Testis (tissue), 3 donors: ENCODE data around the gene HAPSTR1. TPM values are rescaled to one million over a fixed set of nuclear protein-coding genes. Genes with fewer than 3 reads are reported as not detected.

ENCODE experiments used
- DNase-seq: peaks from one replicate; pipeline ENCODE4 v3.0.0-alpha.2; 2019
- H3K27ac ChIP-seq, 2 donors: fragments of 200-600 bp; sonication (generic); one replicate each; pipeline ENCODE4 v1.5.1; 2019
- H3K27me3 ChIP-seq: fragments of 200-600 bp; sonication (generic); one replicate; pipeline ENCODE4 v1.5.1; 2019
- H3K36me3 ChIP-seq: fragments of 200-600 bp; sonication (generic); one replicate; pipeline ENCODE4 v1.5.1; 2017; ENCODE audit warnings: low read depth; ENCODE audit errors: missing control alignments
- H3K4me1 ChIP-seq: fragments of 200-600 bp; sonication (generic); one replicate; pipeline ENCODE4 v1.5.1; 2019
- H3K4me3 ChIP-seq, 2 donors: fragments of 200-600 bp; sonication (generic); one replicate each; pipeline ENCODE4 v1.5.1; 2017 to 2019
- H3K9me3 ChIP-seq: fragments of 200-600 bp; sonication (generic); one replicate; pipeline ENCODE4 v1.5.1; 2017
- CTCF ChIP-seq, 3 experiments: fragments of 450-650 bp in 2 of 3; fragments of 200-600 bp in 1 of 3; sonication (generic) in 1 of 3; IDR thresholded peaks; one replicate each; pipeline ENCODE4 v1.5.1; 2016 to 2019; ENCODE audit warnings: antibody characterized with exemption in 3 of 3, mild to moderate bottlenecking in 2 of 3, moderate library complexity in 1 of 3
- POLR2A ChIP-seq: fragments of 450-650 bp; IDR thresholded peaks from one replicate; pipeline ENCODE4 v1.6.1; 2017; ENCODE audit warnings: antibody characterized with exemption, mild to moderate bottlenecking, moderate library complexity
- WGBS, 2 donors: methylation state at CpG; one replicate each; pipeline ENCODE4 v1.1.5; 2018; 5-methylcytosine and 5-hydroxymethylcytosine counted together
- intact Hi-C: fragments of 100-400 bp; cut with DNase I; formaldehyde crosslinking; loops from one replicate; pipeline ENCODE4 v1.15.1; 2023; ENCODE audit warnings: low total_unique reads
- polyA plus RNA-seq: library from polyadenylated mRNA; stranded (reverse); fragments of 350-450 nt; fragmentation: Illumina TruSeq; extraction: RNeasy Lipid Tissue Mini Kit (QIAGEN cat#74804); gene quantifications from one replicate; pipeline ENCODE4 v1.2.3, GENCODE V29; 2014; ENCODE audit warnings: low read depth, low replicate concordance; ENCODE audit not compliant: insufficient read depth
- total RNA-seq, 2 donors: library from RNA; depleted of rRNA; stranded (reverse); fragments of >200 nt; gene quantifications; one replicate each; pipeline ENCODE4 v1.2.3, GENCODE V29; 2016

The HAPSTR1 gene
- total and polyA plus RNA-seq, 3 donors from 2014 or later, result 37.5 to 75.7 (median 68.8) TPM

GRCh38 chr16:9068886-9069285 is 22.6 kb upstream of the HAPSTR1 start:
- TF ChIP-seq POLR2A (no peak), CTCF (IDR thresholded peaks at IDR 0.05) (no peak)
- intact Hi-C loops, result no loop called here
- H3K27me3 ChIP-seq, result no peaks in the 10 kb centered on the region
- H3K4me3 ChIP-seq, result no peak overlapping the region
- no peaks in the 10 kb centered on the region for H3K4me1 ChIP-seq
- H3K36me3 ChIP-seq, result no peaks in the 10 kb centered on the region
- no peaks in the 10 kb centered on the region for H3K9me3 ChIP-seq
- H3K27ac ChIP-seq, result no peak overlapping the region
- no peak for DNase-seq
- WGBS, 2 donors, result 92 to 97% methylated on average over 2 of the region's 2 CpGs

GRCh38 chr16:9070254-9070653 is 21.2 kb upstream of the HAPSTR1 start:
- no peaks in the 10 kb centered on the region for H3K4me1 ChIP-seq
- no peaks in the 10 kb centered on the region for H3K27me3 ChIP-seq
- H3K4me3 ChIP-seq, result no peak overlapping the region
- no peaks in the 10 kb centered on the region for H3K9me3 ChIP-seq
- H3K27ac ChIP-seq, result no peak overlapping the region
- 81 to 82% methylated on average over 4 of the region's 4 CpGs for WGBS, 2 donors
- intact Hi-C loops, result no loop called here
- no peak for DNase-seq
- TF ChIP-seq POLR2A (no peak), CTCF (IDR thresholded peaks at IDR 0.05) (no peak)
- no peaks in the 10 kb centered on the region for H3K36me3 ChIP-seq

- Histone ChIP-seq H3K36me3 (no peaks in the 10 kb centered on the region), H3K27ac (no peak overlapping the region), H3K4me3 (no peak overlapping the region), H3K4me1 (no peaks in the 10 kb centered on the region), H3K9me3 (no peaks in the 10 kb centered on the region), H3K27me3 (no peaks in the 10 kb centered on the region)
- intact Hi-C loops, result no loop called here
- TF ChIP-seq POLR2A (no peak), CTCF (IDR thresholded peaks at IDR 0.05) (no peak)
- no peak for DNase-seq
- 90 to 93% methylated on average over 9 of the region's 9 CpGs for WGBS, 2 donors
Observed at GRCh38 chr16:9071377-9071776, 20.1 kb upstream of the HAPSTR1 start.

- 80 to 81% methylated on average over 6 of the region's 6 CpGs for WGBS, 2 donors
- Histone ChIP-seq H3K9me3 (no peaks in the 10 kb centered on the region), H3K27ac (no peak overlapping the region), H3K36me3 (no peaks in the 10 kb centered on the region), H3K4me1 (no peaks in the 10 kb centered on the region), H3K4me3 (no peak overlapping the region), H3K27me3 (no peaks in the 10 kb centered on the region)
- intact Hi-C loops, result no loop called here
- no peak for DNase-seq
- TF ChIP-seq POLR2A (no peak), CTCF (IDR thresholded peaks at IDR 0.05) (no peak)
Observed at GRCh38 chr16:9072806-9073341, 18.6 kb upstream of the HAPSTR1 start.

- WGBS, 2 donors, result 88 to 89% methylated on average over 5 of the region's 5 CpGs
- no peak for TF ChIP-seq CTCF (IDR thresholded peaks at IDR 0.05)
- TF ChIP-seq POLR2A, result no peak
- no peaks in the 10 kb centered on the region for H3K27me3 ChIP-seq
Observed at GRCh38 chr16:9075299-9076071, 16.0 kb upstream of the HAPSTR1 start.

More at GRCh38 chr16:9075299-9076071, 16.0 kb upstream of the HAPSTR1 start:
- no peaks in the 10 kb centered on the region for H3K36me3 ChIP-seq
- no peak for DNase-seq
- intact Hi-C loops, result no loop called here
- H3K9me3 ChIP-seq, result no peaks in the 10 kb centered on the region
- no peak overlapping the region for H3K27ac ChIP-seq
- no peak overlapping the region for H3K4me3 ChIP-seq
- no peaks in the 10 kb centered on the region for H3K4me1 ChIP-seq
